ENCODE data around the gene DCAF5. TPM values are rescaled to one million over a fixed set of nuclear protein-coding genes. Genes with fewer than 3 reads are reported as not detected.

The DCAF5 gene
- total RNA-seq, 1 donor from 2014 or later, result 92.5 TPM

- Mint-ChIP-seq H3K4me3 (ENCODE audit: low read depth) (no peak overlapping the region), H3K27me3 (no peaks in the 10 kb centered on the region), H3K9me3 (ENCODE audit: low read depth) (no peaks in the 10 kb centered on the region), H3K27ac (no peak overlapping the region), H3K36me3 (ENCODE audit: insufficient read depth) (peaks cover 33% of the 10 kb centered on the region), H3K4me1 (ENCODE audit: low read depth) (peaks cover 9% of the 10 kb centered on the region)
- no peak for DNase-seq (ENCODE audit: low spot score, unreplicated experiment)
- TF ChIP-seq CTCF (IDR thresholded peaks at IDR 0.05; ENCODE audit: unreplicated experiment), result no peak
Measured at GRCh38 chr14:69087061-69087461, 65.9 kb downstream of the DCAF5 start.

- no peaks in the 10 kb centered on the region for H3K27me3 Mint-ChIP-seq
- TF ChIP-seq CTCF (IDR thresholded peaks at IDR 0.05; ENCODE audit: unreplicated experiment), result no peak
- peaks cover 13% of the 10 kb centered on the region for H3K4me1 Mint-ChIP-seq (ENCODE audit: low read depth)
- H3K27ac Mint-ChIP-seq, result no peak overlapping the region
- H3K36me3 Mint-ChIP-seq (ENCODE audit: insufficient read depth), result peaks cover 32% of the 10 kb centered on the region
- H3K9me3 Mint-ChIP-seq (ENCODE audit: low read depth), result no peaks in the 10 kb centered on the region
- no peak overlapping the region for H3K4me3 Mint-ChIP-seq (ENCODE audit: low read depth)
- no peak for DNase-seq (ENCODE audit: low spot score, unreplicated experiment)
Measured at GRCh38 chr14:69086537-69086936, 66.4 kb downstream of the DCAF5 start.

- Mint-ChIP-seq H3K27ac (no peak overlapping the region), H3K27me3 (no peaks in the 10 kb centered on the region), H3K4me1 (ENCODE audit: low read depth) (peaks cover 35% of the 10 kb centered on the region), H3K36me3 (ENCODE audit: insufficient read depth) (peaks cover 27% of the 10 kb centered on the region), H3K9me3 (ENCODE audit: low read depth) (no peaks in the 10 kb centered on the region), H3K4me3 (ENCODE audit: low read depth) (no peak overlapping the region)
- no peak for DNase-seq (ENCODE audit: low spot score, unreplicated experiment)
- no peak for TF ChIP-seq CTCF (IDR thresholded peaks at IDR 0.05; ENCODE audit: unreplicated experiment)
Measured at GRCh38 chr14:69084023-69084422, 68.9 kb downstream of the DCAF5 start.

- Mint-ChIP-seq H3K36me3 (ENCODE audit: insufficient read depth) (peaks cover 31% of the 10 kb centered on the region), H3K4me3 (ENCODE audit: low read depth) (no peak overlapping the region), H3K27ac (no peak overlapping the region), H3K27me3 (no peaks in the 10 kb centered on the region), H3K9me3 (ENCODE audit: low read depth) (no peaks in the 10 kb centered on the region), H3K4me1 (ENCODE audit: low read depth) (peaks cover 39% of the 10 kb centered on the region)
- DNase-seq (ENCODE audit: low spot score, unreplicated experiment), result no peak
- TF ChIP-seq CTCF (IDR thresholded peaks at IDR 0.05; ENCODE audit: unreplicated experiment), result no peak
Measured at GRCh38 chr14:69083181-69083580, 69.7 kb downstream of the DCAF5 start.

GRCh38 chr14:69081271-69081670 is 71.6 kb downstream of the DCAF5 start:
- DNase-seq (ENCODE audit: low spot score, unreplicated experiment), result no peak
- H3K4me3 Mint-ChIP-seq (ENCODE audit: low read depth), result peak overlapping the region; percentile 3
- H3K27me3 Mint-ChIP-seq, result no peaks in the 10 kb centered on the region
- TF ChIP-seq CTCF (IDR thresholded peaks at IDR 0.05; ENCODE audit: unreplicated experiment), result no peak
- peaks cover 29% of the 10 kb centered on the region for H3K36me3 Mint-ChIP-seq (ENCODE audit: insufficient read depth)
- no peaks in the 10 kb centered on the region for H3K9me3 Mint-ChIP-seq (ENCODE audit: low read depth)
- H3K4me1 Mint-ChIP-seq (ENCODE audit: low read depth), result peaks cover 42% of the 10 kb centered on the region
- H3K27ac Mint-ChIP-seq, result peak overlapping the region; percentile 85
